WERI-Rb-1 (cell line): Measurements from ENCODE around the gene OPN1LW.

Experiments used
- DNase-seq: peaks from one replicate; pipeline ENCODE4 v3.0.0-alpha.2; 2020
- H3K27ac ChIP-seq: fragments of 250-450 bp; sonication (Bioruptor Pico); 2 replicates; pipeline ENCODE4 v1.5.1; 2020; ENCODE audit warnings: mild to moderate bottlenecking, moderate library complexity
- H3K27me3 ChIP-seq: fragments of 250-450 bp; sonication (Bioruptor Pico); 2 replicates; pipeline ENCODE4 v1.5.1; 2021; ENCODE audit warnings: mild to moderate bottlenecking, low read depth, moderate library complexity; ENCODE audit not compliant: insufficient read depth, severe bottlenecking
- H3K36me3 ChIP-seq: fragments of 250-450 bp; sonication (Bioruptor Pico); 2 replicates; pipeline ENCODE4 v1.5.1; 2020; ENCODE audit warnings: mild to moderate bottlenecking, moderate library complexity
- H3K4me3 ChIP-seq: 2 replicates; pipeline ENCODE4 v1.5.1; 2011; ENCODE audit warnings: low read depth, mild to moderate bottlenecking, control low read depth, low read length
- H3K9me3 ChIP-seq: fragments of 250-450 bp; sonication (Bioruptor Pico); 2 replicates; pipeline ENCODE4 v1.5.1; 2021; ENCODE audit warnings: mild to moderate bottlenecking, moderate library complexity; ENCODE audit not compliant: severe bottlenecking
- TF ChIP-seq, protein P1 (sequence below): IDR thresholded peaks from 2 replicates; pipeline ENCODE4 v1.5.1; 2011; ENCODE audit warnings: low read depth, mild to moderate bottlenecking, control low read depth, inconsistent platforms, low read length

OPN1LW gene

DNA sequence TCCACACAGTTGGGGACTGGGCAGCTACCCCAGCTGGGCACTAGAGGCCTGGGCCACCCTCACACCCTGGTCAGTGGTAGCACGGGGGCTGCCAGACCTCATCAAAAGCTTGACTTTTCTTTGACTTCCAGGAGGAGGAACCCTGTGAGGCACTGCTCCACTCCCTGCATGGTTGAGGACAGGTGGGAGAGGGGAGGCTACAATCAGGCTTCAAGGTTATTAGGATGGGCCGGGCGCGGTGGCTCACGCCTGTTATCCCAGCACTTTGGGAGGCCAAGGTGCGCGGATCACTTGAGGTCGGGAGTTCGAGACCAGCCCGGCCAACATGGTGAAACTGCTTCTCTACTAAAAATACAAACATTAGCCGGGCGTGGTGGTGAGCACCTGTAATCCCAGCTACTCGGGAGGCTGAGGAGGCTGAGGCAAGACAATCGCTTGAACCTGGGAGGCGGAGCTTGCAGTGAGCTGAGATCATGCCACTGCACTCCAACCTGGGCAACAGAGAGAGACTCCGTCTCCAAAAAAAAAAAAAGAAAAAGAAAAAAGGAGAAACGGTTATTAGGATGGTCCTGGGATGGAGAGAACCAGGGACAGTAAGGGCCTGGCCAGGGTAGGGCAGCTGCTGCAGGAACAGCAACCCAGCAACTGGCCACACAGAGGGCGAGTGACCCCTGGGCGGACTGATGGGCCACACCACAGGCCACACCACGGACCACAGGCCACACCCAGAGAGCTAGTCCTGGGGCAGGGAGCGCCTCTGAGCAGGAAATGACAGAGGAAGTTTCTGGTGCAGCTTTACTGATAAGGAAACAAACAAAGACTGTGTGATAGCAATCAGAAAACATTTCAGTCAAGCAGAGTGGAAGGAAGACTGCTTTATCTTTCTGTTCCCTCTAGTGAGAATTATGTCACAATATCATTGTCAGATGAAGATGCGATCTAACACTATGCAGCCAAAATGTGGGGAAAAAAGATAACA lies 20.5 kb upstream of the OPN1LW start:
- Histone ChIP-seq H3K9me3 (peaks cover 15% of the 10 kb centered on the region), H3K4me3 (no peak overlapping the region), H3K27me3 (peaks cover 21% of the 10 kb centered on the region), H3K36me3 (no peaks in the 10 kb centered on the region), H3K27ac (no peak overlapping the region)
- no peak for DNase-seq
- TF ChIP-seq, protein P1, sequence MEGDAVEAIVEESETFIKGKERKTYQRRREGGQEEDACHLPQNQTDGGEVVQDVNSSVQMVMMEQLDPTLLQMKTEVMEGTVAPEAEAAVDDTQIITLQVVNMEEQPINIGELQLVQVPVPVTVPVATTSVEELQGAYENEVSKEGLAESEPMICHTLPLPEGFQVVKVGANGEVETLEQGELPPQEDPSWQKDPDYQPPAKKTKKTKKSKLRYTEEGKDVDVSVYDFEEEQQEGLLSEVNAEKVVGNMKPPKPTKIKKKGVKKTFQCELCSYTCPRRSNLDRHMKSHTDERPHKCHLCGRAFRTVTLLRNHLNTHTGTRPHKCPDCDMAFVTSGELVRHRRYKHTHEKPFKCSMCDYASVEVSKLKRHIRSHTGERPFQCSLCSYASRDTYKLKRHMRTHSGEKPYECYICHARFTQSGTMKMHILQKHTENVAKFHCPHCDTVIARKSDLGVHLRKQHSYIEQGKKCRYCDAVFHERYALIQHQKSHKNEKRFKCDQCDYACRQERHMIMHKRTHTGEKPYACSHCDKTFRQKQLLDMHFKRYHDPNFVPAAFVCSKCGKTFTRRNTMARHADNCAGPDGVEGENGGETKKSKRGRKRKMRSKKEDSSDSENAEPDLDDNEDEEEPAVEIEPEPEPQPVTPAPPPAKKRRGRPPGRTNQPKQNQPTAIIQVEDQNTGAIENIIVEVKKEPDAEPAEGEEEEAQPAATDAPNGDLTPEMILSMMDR, result no peak

- Histone ChIP-seq H3K9me3 (peaks cover 8% of the 10 kb centered on the region), H3K36me3 (no peaks in the 10 kb centered on the region), H3K27me3 (peaks cover 19% of the 10 kb centered on the region), H3K27ac (no peak overlapping the region), H3K4me3 (no peak overlapping the region)
- TF ChIP-seq, protein P1, result no peak
- DNase-seq, result no peak
Measured at GRCh38 chrX:154125391-154126040, 18.5 kb upstream of the OPN1LW start.

- peaks cover 4% of the 10 kb centered on the region for H3K9me3 ChIP-seq
- DNase-seq, result no peak
- TF ChIP-seq, protein P1, result no peak
- no peak overlapping the region for H3K27ac ChIP-seq
- no peaks in the 10 kb centered on the region for H3K36me3 ChIP-seq
- H3K4me3 ChIP-seq, result no peak overlapping the region
- peaks cover 15% of the 10 kb centered on the region for H3K27me3 ChIP-seq
Measured at GRCh38 chrX:154126101-154126500, 17.9 kb upstream of the OPN1LW start.

DNA sequence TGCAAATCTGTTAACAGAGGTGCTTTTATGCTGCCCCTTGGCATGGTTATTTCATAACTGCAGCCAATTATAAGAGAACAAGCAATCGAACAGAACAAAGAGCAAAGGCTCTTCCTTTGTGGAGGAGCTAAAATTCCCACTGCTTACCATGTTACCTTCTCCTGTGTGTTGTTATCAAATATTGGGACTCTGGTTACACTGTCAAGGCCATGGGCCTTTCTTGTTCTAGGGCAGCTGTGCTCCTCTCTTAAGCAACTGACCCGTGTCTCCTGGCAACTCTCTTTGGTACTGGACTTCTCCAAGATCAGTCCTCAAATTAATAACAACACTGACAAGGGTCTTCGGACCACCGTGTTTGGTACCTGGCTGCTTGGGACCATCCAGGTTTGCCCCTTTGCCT lies 12.1 kb upstream of the OPN1LW start:
- Histone ChIP-seq H3K36me3 (no peaks in the 10 kb centered on the region), H3K9me3 (no peaks in the 10 kb centered on the region), H3K27ac (no peak overlapping the region), H3K27me3 (peaks cover 2% of the 10 kb centered on the region), H3K4me3 (no peak overlapping the region)
- TF ChIP-seq, protein P1, result no peak
- no peak for DNase-seq

DNA sequence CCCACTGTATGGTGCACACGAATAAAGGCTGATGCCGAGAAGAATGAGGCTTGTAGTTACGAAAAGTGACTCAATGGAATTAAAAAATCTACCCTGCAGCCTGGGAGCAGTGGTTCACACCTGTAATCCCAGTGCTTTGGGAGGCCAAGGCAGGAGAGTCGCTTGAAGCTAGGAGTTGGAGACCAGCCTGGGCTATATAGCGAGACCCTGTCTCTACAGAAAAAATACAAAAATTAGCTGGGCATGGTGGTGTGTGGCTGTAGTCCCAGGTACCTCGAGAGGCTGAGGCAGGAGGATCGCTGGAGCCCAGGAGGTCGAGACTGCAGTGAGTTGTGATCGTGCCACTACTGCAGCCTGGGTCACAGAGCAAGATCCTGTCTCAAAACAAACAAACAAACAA lies 11.7 kb upstream of the OPN1LW start:
- no peak overlapping the region for H3K27ac ChIP-seq
- H3K27me3 ChIP-seq, result peaks cover 2% of the 10 kb centered on the region
- TF ChIP-seq, protein P1, result no peak
- DNase-seq, result no peak
- no peaks in the 10 kb centered on the region for H3K9me3 ChIP-seq
- H3K36me3 ChIP-seq, result no peaks in the 10 kb centered on the region
- no peak overlapping the region for H3K4me3 ChIP-seq
